NOMO-1 treated with dmso at 0.1 percent for 144 hours (cell line): ENCODE measurements around the gene ISG20.
A peak's percentile ranks its signal among the peaks of the same experiment; 100 is the strongest.

Source experiments
- DNase-seq: peaks from one replicate; lab custom pipeline; 2025; ENCODE audit not compliant: unreplicated experiment; lab: John Stamatoyannopoulos, UW

ISG20 gene

DNA sequence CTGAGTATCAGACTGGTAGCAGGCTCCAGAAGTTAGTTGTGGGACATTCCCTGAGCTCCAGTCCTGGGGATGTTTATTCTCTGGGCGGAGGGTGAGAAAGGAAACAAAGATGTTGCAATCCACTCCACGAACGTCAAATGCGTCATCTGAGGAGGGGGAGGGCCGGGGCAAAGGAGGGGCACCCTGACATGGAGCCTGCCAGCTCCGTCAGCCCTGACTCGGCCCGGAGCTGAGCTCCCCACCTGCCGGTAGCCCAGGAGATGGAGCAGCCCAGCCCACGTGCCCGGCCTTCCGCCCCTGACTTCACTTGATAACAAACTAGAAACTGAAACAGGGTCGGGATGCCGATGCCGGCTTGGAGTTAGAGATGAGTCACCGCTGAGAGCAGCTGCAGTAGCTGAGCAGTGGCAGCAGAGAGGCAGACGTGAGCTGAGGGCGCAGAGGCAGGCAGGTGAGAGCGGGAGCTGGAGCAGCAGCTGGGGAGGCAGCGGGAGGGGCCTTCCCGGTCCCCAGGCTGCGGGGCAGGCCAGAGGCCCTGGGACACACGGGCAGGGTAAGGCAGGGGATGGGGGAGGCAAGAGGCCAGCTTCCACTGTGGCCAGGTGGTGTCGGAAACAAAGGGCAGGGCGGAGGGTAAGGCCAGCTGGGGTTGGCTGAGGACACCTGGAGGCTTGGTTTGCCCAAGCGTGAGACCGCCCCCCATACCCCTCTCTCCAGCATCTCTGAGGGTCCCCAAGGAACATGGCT lies at the start of gene ISG20:
TSS of gene ISG20 (plus strand) at position 391 of the 747 bp plus-strand sequence. CDS start at position 742, 351 bp downstream.
- DNase-seq = peak; percentile 90

DNA sequence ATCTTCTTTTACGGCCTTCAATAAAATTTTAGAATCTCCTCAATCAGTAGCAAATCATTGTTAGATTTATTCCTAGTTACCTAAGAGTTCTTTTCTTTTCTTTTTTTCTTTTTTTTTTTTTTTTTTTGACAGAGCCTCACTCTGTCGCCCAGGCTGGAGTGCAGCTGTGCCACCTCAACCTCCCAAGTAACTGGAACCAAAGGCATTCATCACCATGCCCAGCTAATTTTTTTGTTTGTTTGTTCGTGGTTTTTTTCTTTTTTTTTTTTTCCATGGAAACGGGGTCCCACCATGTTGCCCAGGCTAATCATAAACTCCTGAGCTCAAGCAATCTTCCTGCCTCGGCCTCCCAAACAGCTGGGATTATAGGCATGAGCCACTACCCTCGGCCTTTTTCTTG lies 48.1 kb upstream of the ISG20 start:
- DNase-seq = no peak

DNA sequence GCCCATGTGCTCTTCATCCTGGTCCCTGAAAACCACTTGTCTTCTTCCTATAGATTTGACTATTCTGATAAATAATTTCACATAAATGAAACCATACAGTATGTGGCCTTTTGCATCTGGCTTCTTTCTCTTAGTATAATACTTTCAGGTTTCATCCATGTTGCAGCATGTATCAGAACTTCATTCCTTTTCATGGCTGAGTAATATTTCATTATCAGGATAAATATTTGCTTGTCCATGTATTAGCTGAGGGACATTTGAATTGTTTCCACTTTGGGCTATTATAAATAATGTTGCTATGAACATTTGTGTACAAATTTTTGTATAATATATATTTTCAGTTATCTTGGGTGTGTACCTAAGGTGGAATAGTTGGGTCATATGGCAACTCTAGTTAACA lies 47.4 kb upstream of the ISG20 start:
- DNase-seq = no peak

DNA sequence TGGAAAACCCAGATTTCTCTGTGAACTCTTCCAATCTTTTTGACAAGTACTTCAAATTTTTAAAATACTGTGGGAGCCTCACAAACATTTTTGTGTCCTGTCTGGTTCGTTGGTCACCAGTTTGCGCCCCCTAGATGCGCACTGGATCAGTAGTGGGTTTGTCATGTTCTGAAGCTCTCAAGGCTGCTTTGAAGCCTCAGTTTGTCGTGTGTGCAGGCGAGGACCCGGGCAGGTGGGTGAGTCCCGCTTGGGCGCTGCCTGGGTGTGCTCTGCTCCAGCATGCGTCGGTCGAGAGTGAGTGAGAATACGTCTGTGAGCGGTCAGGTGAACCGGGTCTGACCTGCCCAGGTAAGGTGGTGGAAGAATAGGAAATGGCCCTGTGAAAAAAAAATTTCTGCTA lies 34.9 kb upstream of the ISG20 start:
- no peak for DNase-seq

DNA sequence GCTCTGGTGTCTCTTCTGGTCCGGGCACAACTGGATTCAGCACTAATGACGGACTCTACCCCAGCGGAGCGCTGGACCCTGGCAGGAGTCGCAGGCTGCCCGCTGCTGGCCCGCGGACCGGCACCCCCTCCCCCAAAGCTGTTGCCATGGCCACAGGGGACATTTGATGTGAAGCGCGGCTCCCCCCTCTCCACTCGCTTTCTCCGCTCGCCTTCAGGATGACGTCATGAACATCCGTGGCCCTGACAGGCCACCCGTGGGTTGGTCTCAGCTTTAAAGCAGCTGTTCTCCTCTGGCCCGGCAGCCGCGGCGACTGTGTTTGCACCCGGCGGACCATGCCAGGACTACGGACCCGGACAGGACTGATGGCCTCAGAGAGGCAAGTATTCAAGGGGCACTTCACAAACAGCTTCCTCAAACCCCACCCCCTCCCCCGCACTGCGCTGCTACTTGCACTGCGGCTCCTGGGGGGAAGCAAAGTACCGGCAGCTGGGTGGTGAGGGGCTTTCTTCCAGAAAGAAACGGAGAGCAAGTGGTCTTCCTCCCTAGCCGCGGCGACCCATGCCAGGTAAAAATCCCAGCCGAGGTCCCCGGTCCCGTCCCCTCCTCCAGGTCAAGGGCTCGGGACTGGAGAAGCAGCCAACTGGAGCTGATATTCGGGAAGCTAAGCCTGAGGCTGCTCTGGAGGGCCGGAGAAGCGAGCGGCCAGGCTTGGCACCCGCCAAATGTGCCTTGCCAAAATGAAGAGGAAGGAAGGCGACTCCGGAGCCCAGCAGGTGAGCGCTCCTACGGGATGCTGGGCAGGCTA lies 34.2 kb upstream of the ISG20 start:
- no peak for DNase-seq

DNA sequence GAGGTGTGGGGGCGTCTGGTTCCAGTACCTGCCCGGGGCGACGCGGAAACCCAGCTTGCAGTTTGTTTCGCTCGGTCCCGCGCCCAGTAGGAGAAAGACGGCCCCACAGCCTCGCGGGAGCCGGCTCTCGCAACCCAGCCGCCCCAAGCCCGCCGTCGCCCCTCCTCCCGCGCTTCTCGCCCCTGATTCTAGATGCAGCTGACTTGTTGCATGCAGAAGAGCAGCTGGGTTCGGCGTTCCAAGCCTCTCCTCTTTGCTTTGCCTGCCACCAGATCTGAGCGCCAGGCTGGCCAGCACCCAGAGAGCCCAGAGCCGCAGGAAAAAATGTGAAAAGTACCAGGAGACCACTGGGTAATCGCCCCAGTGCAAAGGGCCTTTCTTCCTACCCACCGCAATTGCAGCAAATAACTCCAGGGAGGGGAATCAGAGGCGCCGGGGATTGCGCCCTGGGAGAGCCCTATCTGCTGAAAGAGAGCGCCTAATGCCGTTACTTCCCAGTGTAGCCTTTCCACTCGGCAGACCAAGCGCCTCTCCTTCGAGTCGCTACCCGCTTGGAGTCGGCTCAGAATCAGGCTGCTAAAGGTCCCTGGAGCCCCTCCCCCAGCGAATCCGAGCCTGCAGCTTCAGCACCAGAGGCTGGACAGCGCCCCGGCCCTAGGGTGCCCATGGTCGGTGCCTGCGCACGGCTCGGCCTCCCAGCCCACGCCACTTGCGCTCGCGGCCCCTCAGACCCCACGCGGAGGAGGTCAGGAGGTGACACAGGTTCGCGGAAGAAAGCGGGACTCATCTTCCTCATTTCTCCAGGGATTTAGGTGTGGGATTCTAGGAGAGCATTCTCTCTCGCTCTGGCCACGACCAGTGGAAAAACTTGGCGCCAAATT lies 33.4 kb upstream of the ISG20 start:
- DNase-seq = no peak

DNA sequence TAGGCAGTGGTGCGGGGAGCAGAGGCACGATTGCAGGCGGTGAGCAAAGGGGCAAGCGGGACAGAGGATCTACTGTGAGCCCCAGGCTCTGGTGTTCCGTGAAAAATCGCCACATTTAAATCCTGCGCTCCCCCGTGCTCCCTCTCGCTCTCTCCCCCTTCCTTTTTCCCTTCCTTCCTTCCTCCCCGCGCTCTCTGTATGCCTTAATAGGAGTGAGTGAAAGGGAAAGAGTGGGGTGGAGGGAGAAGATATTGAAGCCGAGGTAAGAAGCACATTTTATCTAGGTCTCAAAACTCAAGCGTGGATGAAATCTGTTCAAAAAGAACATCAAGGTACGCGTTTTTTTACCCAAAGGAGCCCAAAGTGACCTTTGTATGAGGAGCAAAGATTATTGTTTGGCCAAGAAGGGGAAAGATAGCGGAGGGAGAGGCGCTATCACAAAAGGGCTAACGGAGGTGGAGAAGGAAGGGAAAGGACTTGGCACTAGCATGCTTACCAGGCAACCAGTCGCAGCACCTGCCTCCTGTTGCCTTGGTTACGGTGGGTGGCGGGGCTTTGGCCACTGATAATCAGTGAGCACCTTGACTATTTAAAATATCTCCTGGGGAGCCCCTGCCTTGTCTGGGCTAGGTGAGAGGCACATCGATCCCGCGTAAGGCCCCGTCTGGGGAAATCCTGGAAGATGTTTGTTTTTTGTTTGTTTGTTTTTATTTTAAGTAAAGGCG lies 32.6 kb upstream of the ISG20 start:
- DNase-seq = no peak

DNA sequence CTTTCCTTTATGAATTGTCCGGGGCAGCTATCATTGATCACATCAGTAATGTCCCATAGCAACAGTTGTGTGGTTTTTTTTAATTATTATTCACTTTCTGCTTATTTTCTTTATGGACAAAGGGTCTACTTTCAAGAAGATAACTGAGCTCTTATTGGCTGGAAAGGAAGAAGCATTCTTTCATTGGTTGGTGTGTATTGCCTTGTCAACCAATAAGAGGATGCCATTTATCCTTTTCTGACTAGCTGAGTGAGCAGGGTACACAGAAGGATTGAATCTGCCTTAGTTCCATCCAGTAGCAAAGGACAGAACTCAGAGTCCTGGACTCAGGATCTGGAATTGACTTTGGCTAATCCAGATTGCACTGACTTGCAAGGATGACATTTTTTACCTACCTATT lies 30.9 kb upstream of the ISG20 start:
- no peak for DNase-seq

DNA sequence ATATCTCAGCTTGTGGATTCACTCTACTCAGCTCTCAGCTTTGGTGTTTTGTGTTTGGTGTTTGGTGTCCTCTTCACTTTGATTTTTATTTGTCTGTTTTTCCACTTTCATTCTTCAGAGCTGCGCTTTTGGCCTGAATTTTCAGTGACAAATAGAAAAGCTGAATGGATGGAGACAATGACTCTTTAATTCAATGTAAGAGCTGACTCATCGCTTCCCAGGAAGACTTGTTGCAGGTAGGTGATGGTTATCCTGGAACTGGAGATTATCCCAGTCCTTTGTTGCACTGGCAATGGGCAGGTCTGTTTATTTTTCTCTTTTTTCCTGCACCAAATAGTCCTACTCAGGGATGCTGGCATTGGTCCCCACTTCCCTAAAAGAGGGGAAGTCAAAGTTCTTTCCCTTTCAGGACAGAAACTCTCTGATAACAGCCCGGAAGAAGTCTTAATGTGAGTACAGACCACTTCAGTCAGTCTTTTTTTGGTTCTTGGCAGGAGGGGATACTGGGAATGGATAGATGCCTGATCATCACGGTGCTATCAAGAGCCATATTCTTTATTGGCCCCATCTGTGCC lies 30.1 kb upstream of the ISG20 start:
- DNase-seq = no peak

DNA sequence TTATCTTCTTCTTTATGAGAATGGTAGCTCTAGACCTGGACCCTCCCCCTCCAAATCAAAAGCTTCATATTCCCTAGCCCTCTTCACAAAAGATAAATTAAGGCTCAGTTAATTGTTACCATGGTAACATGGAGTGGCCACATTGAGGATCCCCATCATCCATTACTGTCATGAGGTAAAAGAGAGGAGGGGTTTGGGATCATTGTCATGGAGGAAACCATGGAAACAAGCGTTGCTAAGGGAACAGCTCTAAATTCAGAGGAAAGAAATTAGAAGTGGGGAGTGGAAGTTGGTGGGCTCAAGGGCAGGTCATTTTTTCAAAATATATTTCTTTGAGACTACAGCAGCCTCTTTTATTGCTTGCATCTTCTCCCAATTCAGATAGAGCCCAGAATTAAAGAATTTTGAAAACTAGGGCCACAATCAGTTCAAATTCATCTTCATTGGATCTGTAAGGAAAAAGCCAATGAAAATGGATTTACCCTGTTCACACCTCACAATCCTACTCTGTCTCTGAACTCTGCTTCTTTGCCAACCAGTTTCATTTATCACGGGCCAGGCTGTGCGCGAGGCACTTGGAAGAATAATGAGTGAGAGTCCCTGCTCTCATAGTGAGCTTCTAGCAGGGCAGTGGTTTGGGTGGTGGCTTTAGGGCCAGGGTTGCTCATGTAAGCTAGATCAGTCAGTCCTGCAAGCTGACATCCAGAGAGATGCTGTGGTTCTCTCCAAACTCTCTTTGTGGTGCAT lies 29.3 kb upstream of the ISG20 start:
- DNase-seq = no peak

DNA sequence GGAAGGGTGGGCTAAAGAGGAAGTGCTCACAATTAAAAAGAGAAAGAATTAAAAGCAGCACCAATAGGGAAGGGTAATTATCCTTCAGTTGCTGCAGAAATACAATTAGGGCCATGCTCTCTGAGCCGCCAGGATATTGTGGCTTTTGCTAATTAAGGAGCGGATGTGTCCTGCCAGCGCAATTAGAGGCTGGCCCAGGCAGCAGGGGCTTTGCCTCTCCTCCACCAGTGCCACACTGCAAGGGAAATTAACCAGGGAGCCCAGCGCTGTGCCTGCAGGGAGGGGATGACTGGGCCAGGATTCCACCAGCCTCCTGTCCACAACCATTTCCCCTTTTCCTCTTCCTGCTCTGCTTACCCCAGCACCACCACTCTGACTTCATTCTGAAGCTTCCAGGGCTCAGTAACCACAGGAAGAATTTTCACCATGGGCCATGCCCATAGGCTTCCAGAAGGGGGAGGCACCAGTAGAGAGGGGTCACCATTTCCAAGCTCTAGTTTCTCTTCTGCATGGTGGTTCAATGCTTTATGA lies 28.1 kb upstream of the ISG20 start:
- peak; percentile 85 for DNase-seq

DNA sequence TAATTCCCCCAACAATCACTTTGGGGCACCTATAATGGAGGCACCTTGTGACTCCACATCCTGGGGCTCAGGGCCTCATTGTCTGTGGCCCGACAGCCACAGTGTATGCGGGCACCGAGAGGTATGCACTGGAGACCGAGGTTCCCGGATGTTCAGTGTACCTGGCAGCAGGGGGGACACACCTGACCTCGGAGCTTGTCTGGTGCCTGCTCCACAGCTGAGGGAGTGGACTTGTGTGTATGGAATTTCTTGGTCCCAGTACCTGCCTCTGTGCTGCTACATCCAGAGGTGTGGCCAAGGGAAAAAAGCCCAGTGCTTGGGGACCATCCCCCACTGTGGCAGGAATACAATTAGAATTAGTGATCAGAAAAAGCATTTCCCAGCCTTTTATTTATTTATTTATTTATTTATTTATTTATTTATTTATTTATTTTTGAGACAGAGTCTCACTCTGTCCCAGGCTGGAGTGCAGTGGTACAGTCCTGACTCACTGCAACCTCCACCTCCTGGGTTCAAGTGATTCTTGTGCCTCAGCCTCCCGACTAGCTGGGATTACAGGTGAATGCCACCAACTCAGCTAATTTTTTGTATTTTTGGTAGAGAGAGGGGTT lies 26.5 kb upstream of the ISG20 start:
- no peak for DNase-seq

DNA sequence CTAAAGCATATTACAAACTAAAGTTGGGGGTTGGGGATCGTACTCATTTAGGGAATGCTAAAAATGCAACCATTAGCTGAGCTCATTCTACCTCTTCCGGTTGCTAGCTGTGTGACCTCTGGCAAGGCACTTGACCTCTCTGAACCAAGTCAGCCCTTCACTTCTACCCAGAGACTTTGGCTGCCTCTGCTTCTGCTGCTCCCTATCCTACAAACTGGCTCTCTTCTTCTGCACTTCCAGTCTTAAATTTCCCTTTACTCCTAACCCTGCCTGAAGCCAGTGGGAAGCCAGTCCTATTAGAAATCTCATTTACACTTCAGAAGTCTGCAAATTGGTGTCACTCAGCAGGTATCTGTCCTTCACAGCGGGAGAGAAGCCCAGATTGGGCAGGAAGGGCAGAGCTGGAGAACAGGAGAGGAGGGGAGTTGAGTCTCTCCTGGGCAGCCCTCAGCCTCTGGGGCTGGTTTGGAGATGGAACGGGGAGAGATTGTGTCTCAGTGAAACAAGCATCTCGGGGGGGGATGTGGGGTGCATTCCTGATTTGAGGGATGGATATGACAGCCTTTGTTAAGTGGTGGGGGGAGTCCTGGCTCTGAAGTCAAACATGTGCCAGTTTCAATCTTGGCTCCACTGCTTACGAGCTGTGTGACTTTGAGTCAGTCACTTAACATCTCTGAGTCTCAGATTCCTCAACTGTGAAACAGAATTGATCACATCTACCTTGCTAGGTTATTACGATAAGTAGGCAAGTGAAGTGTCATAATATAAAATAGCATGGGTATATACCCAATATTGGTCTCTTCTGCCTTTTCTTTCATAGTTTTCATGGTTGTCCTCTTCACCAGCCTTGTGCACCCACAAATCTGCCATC lies 25.5 kb upstream of the ISG20 start:
- DNase-seq = no peak

DNA sequence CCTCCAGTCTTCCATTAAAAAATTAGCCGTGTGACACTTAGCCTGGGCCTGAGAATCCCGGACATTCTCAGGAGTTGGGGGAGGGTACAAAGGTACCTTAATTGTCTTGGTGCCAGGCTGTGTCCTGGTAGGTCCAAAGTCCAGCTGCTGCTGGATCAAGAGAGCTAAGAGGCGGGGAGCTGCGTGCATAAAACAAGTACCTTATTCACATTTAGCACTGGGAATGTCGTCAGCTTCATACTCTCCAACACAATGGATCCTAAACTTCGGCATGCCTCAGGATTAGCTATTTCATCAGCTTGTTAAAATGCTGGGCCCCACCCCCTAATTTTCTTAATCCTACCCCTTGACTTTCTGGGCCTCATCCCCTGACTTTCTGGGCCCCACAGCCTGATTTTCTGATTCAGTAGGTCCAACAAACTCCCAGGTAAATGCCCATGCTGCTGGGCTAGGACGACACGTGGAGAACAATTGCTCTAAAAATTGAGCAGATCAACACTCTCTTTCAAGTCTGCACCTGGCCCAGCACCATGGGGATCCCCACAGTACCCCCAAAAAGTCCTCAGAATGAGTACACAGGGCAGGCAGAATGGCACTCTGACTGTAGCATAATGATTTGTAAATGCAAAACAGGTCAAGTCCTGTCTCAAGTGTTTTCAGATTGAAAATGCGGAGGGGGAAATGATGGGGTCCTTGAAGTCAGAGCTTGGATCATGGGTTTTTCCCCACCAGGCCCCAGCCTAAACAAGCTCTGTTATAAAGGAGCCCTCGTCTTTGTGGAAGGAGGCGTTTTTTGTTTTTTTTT lies 23.3 kb upstream of the ISG20 start:
- no peak for DNase-seq

DNA sequence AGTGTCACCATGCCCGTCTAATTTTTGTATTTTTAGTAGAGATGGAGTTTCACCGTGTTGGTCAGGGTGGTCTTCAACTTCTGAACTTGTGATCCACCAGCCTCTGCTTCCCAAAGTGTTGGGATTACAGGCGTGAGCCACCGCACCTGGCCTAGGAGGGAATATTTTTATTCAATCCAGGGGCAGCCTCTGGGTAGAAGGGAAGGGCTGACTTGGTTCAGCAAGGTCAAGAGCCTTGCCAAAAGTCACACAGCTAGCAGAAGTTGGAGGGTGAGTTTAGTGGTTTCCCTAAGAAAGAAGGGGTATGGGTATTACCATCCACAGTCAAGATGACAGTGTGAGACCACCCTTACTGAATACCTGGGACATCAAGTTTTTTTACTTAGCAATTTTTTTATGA lies 22.6 kb upstream of the ISG20 start:
- DNase-seq = no peak

DNA sequence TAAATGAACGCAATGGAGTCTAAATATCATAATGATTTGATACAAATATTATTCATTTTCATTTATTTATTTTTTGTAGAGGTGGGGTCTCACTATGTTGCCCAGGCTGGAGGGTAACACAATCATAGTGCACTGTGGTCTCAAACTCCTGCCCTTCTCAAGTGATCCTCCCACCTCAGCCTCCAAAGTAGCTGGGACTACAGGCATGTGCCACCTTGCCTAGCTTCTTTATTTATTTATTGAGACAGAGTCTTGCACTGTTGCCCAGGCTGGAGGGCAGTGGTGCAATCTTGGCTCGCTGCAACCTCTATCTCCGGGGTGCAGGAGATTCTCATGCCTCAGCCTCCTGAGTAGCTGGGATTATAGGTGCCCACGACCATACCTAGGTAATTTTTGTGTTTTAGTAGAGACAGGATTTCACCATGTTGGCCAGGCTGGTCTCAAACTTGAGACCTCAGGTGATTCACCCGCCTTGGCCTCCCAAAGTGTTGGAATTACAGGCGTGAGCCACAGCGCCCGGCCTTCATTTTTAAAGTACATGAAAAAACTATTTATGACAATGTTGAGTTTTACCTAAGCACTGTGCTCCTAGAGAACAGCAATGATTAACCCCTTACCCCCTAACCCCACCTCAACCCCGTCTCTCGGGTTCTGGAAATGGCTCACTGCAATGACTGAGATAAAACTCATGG lies 21.6 kb upstream of the ISG20 start:
- no peak for DNase-seq

DNA sequence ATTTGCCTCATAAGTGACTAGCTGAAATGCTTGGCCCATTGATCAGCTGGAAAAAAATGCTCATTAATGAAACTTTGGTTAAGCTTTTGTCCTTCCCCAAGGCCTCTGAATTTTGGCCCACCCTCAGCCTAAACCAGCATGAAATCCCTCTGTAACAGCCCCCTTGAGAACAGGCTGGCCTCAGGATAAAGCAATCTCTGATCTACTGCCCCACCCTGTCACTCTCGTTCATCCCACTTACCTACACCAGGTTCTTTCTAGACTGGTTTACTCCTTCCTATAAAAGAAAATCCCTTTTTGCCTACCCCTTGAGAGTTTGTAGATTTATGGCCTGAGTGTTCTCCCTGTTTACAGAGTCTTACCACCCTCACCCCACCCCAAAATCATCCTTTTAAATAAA lies 21.0 kb upstream of the ISG20 start:
- DNase-seq = no peak
